Umbilical cord (tissue), 2 donors: ENCODE results near the gene SLC15A4. TPM values are rescaled to one million over a fixed set of nuclear protein-coding genes. Genes with fewer than 3 reads are reported as not detected.
"Not testable (repeated sequence)": the region's sequence is repeated elsewhere in the genome, so short reads cannot be mapped to it uniquely, and the experiment has no call there.

Source experiments
- DNase-seq: peaks from one replicate; pipeline ENCODE4 v3.0.0-alpha.2; 2015; ENCODE audit warnings: low spot score
- total RNA-seq: library from RNA; depleted of rRNA; stranded (reverse); fragments of >200 nt; gene quantifications from one replicate; pipeline ENCODE4 v1.2.3, GENCODE V29; 2014; ENCODE audit warnings: low replicate concordance; ENCODE audit not compliant: insufficient read depth

SLC15A4 gene
- total RNA-seq, 1 donor from 2014 or later, result 46.0 TPM

DNA sequence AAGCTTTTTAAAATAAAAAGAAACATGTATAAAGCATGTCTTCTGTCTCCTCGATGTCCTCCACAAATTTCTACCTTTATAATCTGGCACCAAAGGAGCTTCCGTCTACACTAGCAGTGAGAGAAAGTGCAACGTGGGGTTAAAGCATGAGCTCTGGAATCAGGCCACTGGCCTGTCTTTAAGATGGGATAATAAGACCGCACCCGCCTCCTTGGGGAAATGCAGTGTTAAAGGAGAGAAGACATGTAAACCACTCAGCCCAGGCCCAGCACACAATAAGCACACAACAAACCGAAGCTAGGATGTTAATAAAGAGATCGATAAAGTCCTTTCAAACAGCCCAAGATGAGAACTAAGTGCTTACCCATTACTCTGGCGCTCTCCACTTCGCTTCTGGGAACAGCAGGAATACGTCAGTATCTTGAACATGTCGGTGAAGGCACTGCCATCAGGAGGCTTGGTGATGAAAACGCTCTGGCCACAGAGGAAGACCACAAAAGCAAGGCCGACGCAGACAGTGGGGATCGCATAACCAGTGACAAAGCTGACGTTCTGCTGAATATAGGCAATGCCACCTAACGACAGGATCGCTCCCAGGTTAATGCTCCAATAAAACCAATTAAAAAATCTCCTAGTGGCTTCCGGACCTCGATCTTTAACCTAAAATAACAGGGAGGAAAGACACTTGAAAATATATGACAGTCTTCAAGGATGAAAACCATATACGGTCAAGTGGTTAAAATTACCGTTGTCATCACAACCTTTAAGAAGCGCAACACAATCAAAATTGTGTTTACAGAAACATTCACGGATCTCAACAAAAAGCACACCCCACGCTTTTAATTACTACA lies 9.1 kb downstream of the SLC15A4 start:
- DNase-seq, result no peak

- DNase-seq, result no peak
Observed at GRCh38 chr12:128813883-128814282, 9.9 kb downstream of the SLC15A4 start.

DNA sequence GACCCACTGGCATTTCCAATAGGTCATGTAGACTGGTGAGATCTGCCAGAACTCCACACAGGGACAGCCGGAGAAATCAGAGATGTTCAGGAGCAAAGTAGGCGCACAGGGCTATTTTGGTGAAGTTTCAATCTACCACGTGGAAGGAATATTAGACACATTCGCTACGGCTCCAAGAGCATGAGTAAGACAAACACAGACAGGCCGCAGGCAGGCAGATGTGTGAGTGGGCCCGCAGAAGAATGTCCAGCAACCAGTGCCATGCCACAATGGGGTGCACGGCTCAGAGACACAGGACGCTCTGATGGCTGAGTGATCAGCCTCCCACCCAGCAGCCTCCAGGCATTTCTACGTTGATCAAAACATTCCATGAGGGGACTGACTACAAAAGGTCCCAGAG lies 10.4 kb downstream of the SLC15A4 start:
- DNase-seq, result no peak

DNA sequence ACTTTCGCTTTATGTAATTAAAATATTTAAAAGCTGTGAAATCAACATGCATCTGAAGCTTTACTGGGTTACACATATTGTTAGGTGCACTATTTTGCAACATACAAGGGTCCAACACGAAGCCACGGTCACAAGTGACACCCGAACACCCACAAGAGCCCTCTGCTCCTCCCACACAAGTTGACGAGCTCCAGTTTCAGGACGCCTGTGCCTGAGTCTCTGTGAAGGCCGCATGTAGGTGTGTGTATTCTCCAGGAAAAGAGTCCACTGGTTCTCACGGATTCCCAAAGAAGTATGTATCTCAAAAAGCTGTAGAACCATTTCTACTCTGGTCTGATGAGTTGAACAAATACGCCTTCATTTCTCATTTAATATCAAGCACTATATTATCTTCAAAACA lies 12.0 kb downstream of the SLC15A4 start:
- no peak for DNase-seq

DNA sequence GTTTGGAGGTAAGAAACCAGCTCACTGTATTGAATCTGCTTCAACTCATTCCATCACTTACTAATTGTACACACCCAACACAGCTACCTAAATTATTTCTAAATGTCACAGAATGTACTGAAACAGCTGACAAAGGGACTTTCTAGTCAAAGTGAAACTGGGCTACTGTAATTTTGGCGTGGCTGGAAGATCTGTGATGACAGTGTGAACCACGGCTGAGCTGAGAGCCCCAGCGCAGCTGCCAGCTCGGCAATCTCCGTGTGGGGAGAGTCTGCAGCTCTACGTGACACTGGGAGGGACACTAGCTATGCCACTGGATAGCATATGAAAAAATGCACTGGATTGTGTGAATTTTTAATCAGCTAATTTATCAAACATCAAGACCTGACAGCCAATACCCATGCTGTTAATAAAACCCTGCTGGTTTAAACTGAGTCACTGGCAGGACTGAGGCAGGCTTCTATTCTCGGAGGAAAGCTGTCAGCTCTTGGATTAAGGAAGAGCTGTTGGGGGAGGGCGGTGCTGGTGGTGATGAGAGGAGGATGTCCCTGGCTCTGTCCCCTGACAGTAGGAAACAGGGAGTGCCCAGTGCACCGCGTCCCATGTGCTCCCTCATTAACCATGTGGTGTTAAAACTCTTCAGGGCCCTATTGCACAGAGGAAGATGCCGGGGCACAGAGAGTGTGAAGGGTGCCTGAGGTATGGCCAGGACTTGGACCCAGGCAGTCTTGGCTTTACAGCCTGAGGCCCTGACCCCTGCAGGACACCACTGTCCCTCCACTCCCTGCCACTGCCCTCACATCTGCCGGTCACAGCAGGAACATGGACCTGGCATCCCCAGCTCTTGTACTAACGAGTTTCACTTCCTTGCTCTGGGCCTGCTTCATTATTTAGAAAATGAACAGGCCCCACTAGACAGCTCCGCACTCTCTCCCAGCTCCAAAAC lies 13.3 kb downstream of the SLC15A4 start:
- DNase-seq, result no peak

- no peak for DNase-seq
Observed at GRCh38 chr12:128808651-128809050, 15.1 kb downstream of the SLC15A4 start.

- no peak for DNase-seq
Observed at GRCh38 chr12:128807161-128807724, 16.5 kb downstream of the SLC15A4 start.

DNA sequence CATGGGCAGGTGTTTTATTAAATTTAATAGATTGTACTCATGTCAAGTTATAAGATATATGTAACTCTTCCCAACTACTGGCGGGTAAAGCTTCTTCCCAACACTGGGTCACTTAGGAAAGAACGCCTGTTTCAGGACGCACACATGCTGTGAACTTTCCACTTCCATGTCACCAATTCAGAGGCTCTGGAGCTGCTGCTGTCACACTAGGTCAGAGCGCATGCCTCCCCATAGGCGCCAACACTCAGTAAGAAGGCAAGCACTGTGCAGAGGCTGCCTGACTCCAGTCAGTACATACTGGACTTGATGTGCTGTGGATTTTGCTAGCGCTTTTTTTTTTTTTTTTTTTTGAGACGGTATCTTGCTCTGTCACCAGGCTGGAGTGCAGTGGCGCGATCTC lies 17.2 kb downstream of the SLC15A4 start:
- DNase-seq, result no peak

GRCh38 chr12:128805406-128805805 lies 18.4 kb downstream of the SLC15A4 start:
- DNase-seq, result not testable (repeated sequence)

DNA sequence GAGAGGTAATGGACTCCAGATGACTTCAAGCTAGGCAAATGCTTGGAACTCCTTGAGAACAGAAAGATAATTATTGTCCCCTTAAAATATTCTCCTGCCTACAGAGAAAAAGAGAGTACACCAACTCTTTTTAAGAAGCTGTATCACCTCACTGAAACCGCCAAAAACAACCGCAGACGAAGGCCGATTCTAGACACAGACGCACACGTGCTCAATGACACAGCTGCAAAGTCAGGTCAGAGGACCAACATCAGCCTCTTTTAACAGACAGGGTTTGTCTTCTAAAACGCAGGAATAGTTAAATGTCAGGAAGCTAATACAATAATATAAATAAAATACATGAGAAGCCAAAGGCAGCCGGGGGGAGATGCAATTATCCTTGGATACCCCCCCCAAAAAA lies 19.0 kb downstream of the SLC15A4 start:
- DNase-seq, result no peak

DNA sequence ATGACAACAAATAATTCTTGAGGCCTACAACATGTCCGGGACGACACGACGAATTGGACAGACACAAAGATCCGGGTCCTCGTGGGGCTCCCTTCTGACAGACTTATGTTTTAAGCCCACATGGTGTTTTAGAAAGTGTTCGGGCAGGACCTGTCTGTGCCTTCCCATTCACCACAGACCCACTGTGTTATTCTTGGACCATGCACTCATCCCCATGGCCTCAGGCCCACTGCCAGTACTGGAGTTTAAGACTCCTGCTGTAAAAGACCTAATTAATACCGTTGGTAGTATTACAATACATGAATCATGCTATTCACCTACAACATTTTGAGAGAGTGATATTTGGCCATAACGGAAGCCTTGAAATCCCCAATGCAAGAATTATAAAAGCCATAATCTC lies 20.0 kb downstream of the SLC15A4 start:
- no peak for DNase-seq

DNA sequence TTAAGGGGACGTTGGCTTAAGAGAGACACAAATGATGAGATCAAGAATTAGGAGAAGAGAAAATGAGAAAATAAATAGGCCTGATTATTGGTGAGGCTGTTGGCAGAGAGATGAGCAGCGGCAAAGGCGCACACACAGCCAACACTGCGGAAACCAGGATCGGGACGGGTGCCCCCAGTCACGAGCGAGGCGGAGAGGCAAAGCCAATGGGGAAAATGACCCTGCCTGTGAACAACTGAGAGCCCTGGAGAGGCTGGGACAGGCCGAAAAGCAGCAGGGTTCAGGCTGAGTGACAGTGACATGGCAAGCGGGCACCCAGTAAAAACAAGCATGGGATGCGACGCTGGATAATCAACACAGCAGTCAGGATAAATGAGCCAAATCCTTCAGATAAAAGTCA lies 21.0 kb downstream of the SLC15A4 start:
- no peak for DNase-seq

GRCh38 chr12:128801879-128802391 lies 21.8 kb downstream of the SLC15A4 start:
- DNase-seq, result no peak

DNA sequence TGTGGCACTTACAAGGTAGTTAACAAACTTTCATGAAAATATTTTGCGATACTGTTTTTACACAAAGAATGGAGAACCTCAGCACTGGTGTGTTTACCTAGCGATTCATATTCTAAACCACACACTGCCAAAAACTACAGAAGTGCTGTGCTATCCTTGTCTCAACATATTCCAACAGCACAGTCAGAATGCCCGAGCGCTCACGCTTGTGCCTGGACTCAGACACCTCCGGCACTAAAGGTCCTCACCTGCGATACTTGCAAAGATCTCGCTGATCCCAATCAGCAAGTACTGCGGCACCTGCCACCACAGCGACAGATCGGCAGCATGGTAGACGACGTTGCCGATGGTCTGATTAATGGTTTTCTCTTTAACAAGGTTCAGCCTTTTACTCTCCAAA lies 23.2 kb downstream of the SLC15A4 start:
- DNase-seq, result no peak

GRCh38 chr12:128798571-128799341 lies 25.0 kb downstream of the SLC15A4 start:
- DNase-seq, result no peak

- no peak for DNase-seq
Observed at GRCh38 chr12:128797119-128798118, 26.3 kb downstream of the SLC15A4 start.

- no peak for DNase-seq
Observed at GRCh38 chr12:128796439-128797118, 27.2 kb downstream of the SLC15A4 start.

DNA sequence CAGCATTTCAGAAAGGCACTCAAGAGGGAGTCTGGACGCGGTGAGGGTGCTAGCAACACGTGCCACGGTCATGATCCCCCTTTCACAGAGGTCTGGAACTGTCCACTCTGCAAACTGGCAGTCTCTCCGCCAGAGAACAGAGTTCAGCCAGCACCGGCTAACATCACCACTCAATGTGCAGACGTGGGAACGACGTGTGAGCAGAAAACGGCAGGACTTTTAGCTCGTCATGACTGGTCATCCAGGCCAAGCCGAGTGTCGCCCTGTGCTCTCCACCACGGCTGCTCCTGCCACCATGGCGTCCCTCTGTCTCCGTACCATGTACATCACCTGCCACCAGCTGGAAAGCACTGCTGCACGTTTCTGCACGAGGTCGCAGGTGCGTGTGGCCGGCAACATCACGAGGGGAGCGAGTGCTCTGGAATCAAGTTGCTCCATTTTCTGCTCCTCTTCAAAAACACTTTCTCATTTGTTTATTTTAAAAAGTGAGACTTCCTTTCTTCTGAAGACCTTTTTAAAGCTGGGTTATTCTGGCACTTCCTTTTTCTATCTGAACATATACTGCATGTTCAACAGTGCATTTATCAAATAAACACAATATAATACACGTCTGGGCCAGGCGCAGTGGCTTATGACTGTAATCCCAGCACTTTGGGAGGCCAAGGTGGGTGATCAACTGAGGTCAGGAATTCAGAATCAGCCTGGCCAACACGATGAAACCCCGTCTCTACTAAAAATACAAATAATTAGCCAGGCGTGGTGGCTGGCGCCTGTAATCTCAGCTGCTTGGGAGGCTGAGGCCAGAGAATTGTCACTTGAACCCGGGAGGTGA lies 28.0 kb downstream of the SLC15A4 start:
- DNase-seq, result no peak
